ENCODE measurements around the gene THAP7. TPM values are rescaled to one million over a fixed set of nuclear protein-coding genes. Genes with fewer than 3 reads are reported as not detected.

Gene THAP7
- total RNA-seq, 4 donors from 2014 or later = 33.9 to 57.0 (median 37.4) TPM

DNA sequence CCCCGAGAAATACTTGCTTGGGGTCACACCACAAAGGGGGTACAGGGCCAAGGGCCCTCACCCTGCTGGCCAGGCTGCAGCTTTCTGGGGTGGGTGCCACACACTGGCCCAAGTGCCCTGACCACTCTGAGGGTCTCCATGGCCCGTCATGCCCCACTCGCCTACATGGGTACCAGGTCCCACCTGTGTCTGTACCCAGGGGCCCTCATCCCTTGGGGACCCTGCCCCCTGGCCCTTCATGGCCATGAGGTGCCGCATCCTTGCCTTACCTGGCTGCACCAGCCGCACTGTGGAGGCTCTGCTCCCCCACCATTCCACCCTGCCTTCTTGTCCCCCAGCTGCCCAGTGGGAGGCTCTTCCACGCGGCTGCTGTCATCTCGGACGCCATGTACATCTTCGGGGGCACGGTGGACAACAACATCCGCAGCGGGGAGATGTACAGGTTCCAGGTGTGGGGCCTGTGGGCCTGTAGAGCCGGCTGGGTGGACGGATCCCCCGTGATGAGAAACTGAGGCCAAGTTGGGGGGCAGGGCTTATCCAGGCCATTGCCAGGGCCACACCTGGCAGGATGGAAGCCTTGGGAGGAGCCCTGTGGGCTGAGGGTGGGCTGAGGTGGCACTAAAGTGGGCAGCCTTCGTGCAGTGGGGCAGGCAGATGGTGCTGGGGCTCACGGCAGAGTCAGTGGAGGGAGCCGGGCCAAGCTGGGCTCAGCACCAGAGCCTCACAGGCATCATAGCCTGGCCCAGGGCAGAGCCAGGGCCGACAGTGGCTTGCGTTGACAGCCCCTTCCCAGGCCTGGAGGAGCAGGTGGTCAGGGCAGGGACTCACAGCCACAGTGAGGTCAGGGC lies 9.2 kb downstream of the THAP7 start:
- no peak overlapping the region for H3K4me3 ChIP-seq
- no peaks in the 10 kb centered on the region for H3K9me3 ChIP-seq
- DNase-seq (ENCODE audit: low spot score in 2 of 2) = no peak
- TF ChIP-seq POLR2A (IDR thresholded peaks at IDR 0.05) = no peak
- no peak for TF ChIP-seq EP300 (IDR thresholded peaks at IDR 0.05)
- TF ChIP-seq POLR2AphosphoS5 (IDR thresholded peaks at IDR 0.05) = no peak
- TF ChIP-seq, protein P1, sequence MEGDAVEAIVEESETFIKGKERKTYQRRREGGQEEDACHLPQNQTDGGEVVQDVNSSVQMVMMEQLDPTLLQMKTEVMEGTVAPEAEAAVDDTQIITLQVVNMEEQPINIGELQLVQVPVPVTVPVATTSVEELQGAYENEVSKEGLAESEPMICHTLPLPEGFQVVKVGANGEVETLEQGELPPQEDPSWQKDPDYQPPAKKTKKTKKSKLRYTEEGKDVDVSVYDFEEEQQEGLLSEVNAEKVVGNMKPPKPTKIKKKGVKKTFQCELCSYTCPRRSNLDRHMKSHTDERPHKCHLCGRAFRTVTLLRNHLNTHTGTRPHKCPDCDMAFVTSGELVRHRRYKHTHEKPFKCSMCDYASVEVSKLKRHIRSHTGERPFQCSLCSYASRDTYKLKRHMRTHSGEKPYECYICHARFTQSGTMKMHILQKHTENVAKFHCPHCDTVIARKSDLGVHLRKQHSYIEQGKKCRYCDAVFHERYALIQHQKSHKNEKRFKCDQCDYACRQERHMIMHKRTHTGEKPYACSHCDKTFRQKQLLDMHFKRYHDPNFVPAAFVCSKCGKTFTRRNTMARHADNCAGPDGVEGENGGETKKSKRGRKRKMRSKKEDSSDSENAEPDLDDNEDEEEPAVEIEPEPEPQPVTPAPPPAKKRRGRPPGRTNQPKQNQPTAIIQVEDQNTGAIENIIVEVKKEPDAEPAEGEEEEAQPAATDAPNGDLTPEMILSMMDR (IDR thresholded peaks at IDR 0.05) = no peak
- H3K36me3 ChIP-seq = peaks cover 93% of the 10 kb centered on the region
- no peaks in the 10 kb centered on the region for H3K27me3 ChIP-seq
- WGBS = 83% methylated on average over 19 of the region's 21 CpGs
- H3K27ac ChIP-seq = no peak overlapping the region
- H3K4me1 ChIP-seq = no peaks in the 10 kb centered on the region

DNA sequence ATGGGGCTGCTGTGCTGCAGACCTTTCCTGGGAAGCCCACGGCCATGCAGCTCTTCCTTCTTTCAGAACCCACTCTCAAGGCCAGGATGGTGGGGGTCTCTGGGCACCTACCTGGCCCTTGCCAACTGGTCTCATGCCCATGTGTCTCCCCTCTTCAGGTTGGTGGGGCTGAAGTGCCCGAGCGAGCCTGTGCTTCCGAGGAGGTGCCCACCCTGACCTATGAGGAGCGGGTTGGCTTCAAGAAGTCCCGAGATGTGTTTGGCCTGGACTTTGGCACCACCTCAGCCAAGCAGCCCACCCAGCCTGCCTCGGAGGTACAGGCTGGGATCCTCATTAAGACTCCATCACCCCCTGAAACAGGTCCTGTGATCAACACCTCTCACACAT lies 9.9 kb downstream of the THAP7 start:
- H3K9me3 ChIP-seq = no peaks in the 10 kb centered on the region
- H3K4me1 ChIP-seq = no peaks in the 10 kb centered on the region
- H3K27ac ChIP-seq = no peak overlapping the region
- TF ChIP-seq, protein P1 (IDR thresholded peaks at IDR 0.05) = no peak
- TF ChIP-seq EP300 (IDR thresholded peaks at IDR 0.05) = no peak
- no peak for TF ChIP-seq POLR2AphosphoS5 (IDR thresholded peaks at IDR 0.05)
- TF ChIP-seq POLR2A (IDR thresholded peaks at IDR 0.05) = no peak
- no peak for DNase-seq (ENCODE audit: low spot score in 2 of 2)
- H3K4me3 ChIP-seq = no peak overlapping the region
- peaks cover 91% of the 10 kb centered on the region for H3K36me3 ChIP-seq
- H3K27me3 ChIP-seq = no peaks in the 10 kb centered on the region
- 89% methylated on average over 3 of the region's 7 CpGs for WGBS

DNA sequence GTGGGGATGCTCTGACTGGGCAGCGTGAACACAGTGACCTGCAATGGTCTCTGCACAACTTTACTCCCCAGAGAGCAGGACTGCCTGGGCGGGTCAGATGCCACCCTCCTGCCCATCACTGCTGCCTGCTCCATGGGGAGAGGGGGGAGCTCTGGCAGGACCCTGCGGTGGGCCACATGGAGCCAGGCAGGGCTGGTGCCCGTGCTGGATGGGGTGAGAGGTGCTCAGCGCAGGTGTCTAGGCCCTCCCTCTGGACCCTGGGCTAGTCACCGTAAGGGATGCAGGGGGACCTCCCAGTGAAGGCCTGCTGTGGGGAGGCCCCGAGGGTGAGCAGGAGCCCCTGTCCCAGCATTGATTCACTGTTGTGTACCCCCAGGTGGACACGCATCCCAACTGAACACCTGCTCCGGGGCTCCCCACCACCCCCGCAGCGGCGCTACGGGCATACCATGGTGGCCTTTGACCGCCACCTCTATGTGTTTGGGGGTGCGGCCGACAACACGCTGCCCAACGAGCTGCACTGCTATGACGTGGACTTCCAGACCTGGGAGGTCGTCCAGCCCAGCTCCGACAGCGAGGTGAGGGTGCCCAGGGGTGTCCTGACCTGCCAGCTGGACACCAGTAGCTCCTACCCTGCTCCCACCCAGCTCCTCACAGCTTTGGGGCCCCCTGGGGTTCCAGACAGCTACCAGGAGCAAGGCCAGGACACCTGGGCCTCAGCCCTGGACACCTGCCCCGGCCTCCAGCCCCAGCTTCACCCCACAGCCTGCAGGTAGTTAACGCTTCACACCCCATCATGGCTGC lies 10.5 kb downstream of the THAP7 start:
- Histone ChIP-seq H3K36me3 (peaks cover 85% of the 10 kb centered on the region), H3K9me3 (no peaks in the 10 kb centered on the region)

DNA sequence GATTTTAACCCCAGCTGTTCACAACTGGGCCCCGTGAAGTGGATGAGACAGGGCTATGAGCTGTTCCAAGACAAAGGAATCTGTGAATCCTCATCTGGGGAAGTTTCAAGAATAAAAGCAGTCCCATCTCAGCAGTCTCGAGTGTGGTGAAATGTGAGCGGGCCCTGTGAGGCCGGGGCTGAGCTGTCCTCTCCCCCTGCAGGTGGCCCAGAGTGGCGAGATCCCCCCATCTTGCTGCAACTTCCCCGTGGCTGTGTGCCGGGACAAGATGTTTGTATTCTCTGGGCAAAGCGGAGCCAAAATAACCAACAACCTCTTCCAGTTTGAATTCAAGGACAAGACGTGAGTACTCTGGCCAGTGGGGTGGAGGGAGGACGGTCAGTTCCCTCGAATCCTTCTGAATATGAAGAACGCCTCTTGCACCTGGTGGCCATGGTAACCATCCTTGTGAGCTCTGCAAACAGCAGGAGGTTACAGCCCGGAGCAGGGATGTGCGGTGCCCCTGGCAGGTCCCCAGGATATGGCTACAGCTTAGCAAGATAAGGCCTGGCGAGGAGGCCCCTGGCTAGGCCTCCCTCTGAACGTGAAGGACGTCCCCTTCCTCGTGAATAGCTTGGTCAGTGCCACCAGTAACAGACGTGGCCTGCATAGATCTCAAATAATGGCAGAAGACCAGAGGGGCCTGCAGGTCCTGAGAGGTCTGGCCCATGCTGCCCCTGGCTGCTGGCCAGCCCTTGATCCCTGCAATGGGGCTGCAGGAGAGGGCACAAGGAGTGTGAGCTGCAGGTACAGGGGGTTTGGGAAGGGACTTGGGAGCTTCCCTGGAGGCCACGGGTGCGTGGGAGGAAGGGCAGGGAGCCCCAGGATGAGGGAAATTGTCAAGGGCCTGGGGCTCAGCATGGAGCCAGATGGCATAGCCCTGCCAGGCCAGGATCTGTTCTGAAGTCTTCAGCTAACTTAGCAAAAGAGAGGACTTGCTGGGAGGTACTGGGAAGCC lies 11.4 kb downstream of the THAP7 start:
- no peak overlapping the region for H3K4me3 ChIP-seq
- DNase-seq (ENCODE audit: low spot score in 2 of 2) = no peak

More for the DNA sequence above, 10.5 kb downstream of the THAP7 start:
- 95% methylated on average over 15 of the region's 24 CpGs for WGBS
- TF ChIP-seq, protein P1 (IDR thresholded peaks at IDR 0.05) = no peak
- TF ChIP-seq POLR2AphosphoS5 (IDR thresholded peaks at IDR 0.05) = no peak
- no peak for TF ChIP-seq EP300 (IDR thresholded peaks at IDR 0.05)
- TF ChIP-seq POLR2A (IDR thresholded peaks at IDR 0.05) = no peak
- Histone ChIP-seq H3K27ac (no peak overlapping the region), H3K27me3 (no peaks in the 10 kb centered on the region), H3K4me1 (no peaks in the 10 kb centered on the region), H3K4me3 (no peak overlapping the region)
- DNase-seq (ENCODE audit: low spot score in 2 of 2) = peak in 1 of 2 donors; percentile 58

More for the DNA sequence above, 11.4 kb downstream of the THAP7 start:
- no peak overlapping the region for H3K27ac ChIP-seq
- H3K4me1 ChIP-seq = no peaks in the 10 kb centered on the region
- H3K36me3 ChIP-seq = peaks cover 76% of the 10 kb centered on the region
- H3K27me3 ChIP-seq = no peaks in the 10 kb centered on the region
- 89% methylated on average over 20 of the region's 21 CpGs for WGBS
- TF ChIP-seq EP300 (IDR thresholded peaks at IDR 0.05) (no peak), POLR2AphosphoS5 (IDR thresholded peaks at IDR 0.05) (no peak), POLR2A (IDR thresholded peaks at IDR 0.05) (no peak)
- TF ChIP-seq, protein P1 (IDR thresholded peaks at IDR 0.05) = no peak
- H3K9me3 ChIP-seq = no peaks in the 10 kb centered on the region

Measured in suprapubic skin (tissue), 4 donors.